Neutrophil (primary cell): ENCODE results near the gene GALNTL6.

ENCODE experiments used
- H3K27ac ChIP-seq: fragments of 200-600 bp; sonication (generic); 2 replicates; pipeline ENCODE4 v1.5.1; 2016; ENCODE audit warnings: mild to moderate bottlenecking, moderate library complexity
- H3K27me3 ChIP-seq: fragments of 200-600 bp; sonication (generic); 2 replicates; pipeline ENCODE4 v1.6.0; 2016; ENCODE audit warnings: mild to moderate bottlenecking
- H3K36me3 ChIP-seq: fragments of 200-600 bp; sonication (generic); 2 replicates; pipeline ENCODE4 v1.5.1; 2017
- H3K4me1 ChIP-seq, 2 experiments: fragments of 200-600 bp in 1 of 2; sonication (generic) in 1 of 2; 1 replicate in 1 of 2; 2 replicates in 1 of 2; pipeline versions ENCODE4 v1.5.1 to v1.6.1; 2013 to 2016; ENCODE audit warnings: low read depth in 1 of 2, low read length in 1 of 2, mild to moderate bottlenecking in 1 of 2, moderate library complexity in 1 of 2; ENCODE audit not compliant: control insufficient read depth in 1 of 2, insufficient read depth in 1 of 2
- H3K4me3 ChIP-seq, 2 experiments: fragments of 200-600 bp in 1 of 2; sonication (generic) in 1 of 2; 1 replicate in 1 of 2; 2 replicates in 1 of 2; pipeline ENCODE4 v1.5.1; 2013 to 2016; ENCODE audit warnings: low read depth in 1 of 2, low read length in 1 of 2, mild to moderate bottlenecking in 1 of 2, moderate library complexity in 1 of 2
- H3K9me3 ChIP-seq: fragments of 200-600 bp; sonication (generic); 2 replicates; pipeline ENCODE4 v1.5.1; 2016
- CTCF ChIP-seq: fragments of 200-600 bp; sonication (generic); IDR thresholded peaks from 2 replicates; pipeline ENCODE4 v1.5.1; 2016; ENCODE audit warnings: antibody characterized with exemption

GALNTL6 gene

GRCh38 chr4:172851534-172851933 lies 1038.3 kb downstream of the GALNTL6 start:
- Histone ChIP-seq H3K36me3 (no peaks in the 10 kb centered on the region), H3K27me3 (no peaks in the 10 kb centered on the region), H3K27ac (no peak overlapping the region), H3K9me3 (no peaks in the 10 kb centered on the region), H3K4me1 (no peaks in the 10 kb centered on the region), H3K4me3 (no peak overlapping the region)
- TF ChIP-seq CTCF, result no peak

- Histone ChIP-seq H3K36me3 (no peaks in the 10 kb centered on the region), H3K27ac (no peak overlapping the region), H3K9me3 (no peaks in the 10 kb centered on the region), H3K27me3 (no peaks in the 10 kb centered on the region), H3K4me1 (no peaks in the 10 kb centered on the region), H3K4me3 (no peak overlapping the region)
- no peak for TF ChIP-seq CTCF
Measured at GRCh38 chr4:172857026-172857425, 1043.8 kb downstream of the GALNTL6 start.

GRCh38 chr4:172858731-172859230 lies 1045.6 kb downstream of the GALNTL6 start:
- no peak for TF ChIP-seq CTCF
- Histone ChIP-seq H3K9me3 (no peaks in the 10 kb centered on the region), H3K27ac (no peak overlapping the region), H3K36me3 (no peaks in the 10 kb centered on the region), H3K4me1 (no peaks in the 10 kb centered on the region), H3K27me3 (no peaks in the 10 kb centered on the region), H3K4me3 (no peak overlapping the region)

- Histone ChIP-seq H3K27ac (no peak overlapping the region), H3K27me3 (no peaks in the 10 kb centered on the region), H3K4me3 (no peak overlapping the region), H3K36me3 (no peaks in the 10 kb centered on the region), H3K4me1 (no peaks in the 10 kb centered on the region), H3K9me3 (no peaks in the 10 kb centered on the region)
- TF ChIP-seq CTCF, result no peak
Measured at GRCh38 chr4:172865103-172865502, 1051.9 kb downstream of the GALNTL6 start.

GRCh38 chr4:172865531-172866127 lies 1052.4 kb downstream of the GALNTL6 start:
- TF ChIP-seq CTCF, result no peak
- no peaks in the 10 kb centered on the region for H3K4me1 ChIP-seq
- H3K9me3 ChIP-seq, result no peaks in the 10 kb centered on the region
- no peaks in the 10 kb centered on the region for H3K27me3 ChIP-seq
- no peak overlapping the region for H3K4me3 ChIP-seq
- no peaks in the 10 kb centered on the region for H3K36me3 ChIP-seq
- no peak overlapping the region for H3K27ac ChIP-seq

- Histone ChIP-seq H3K36me3 (no peaks in the 10 kb centered on the region), H3K9me3 (no peaks in the 10 kb centered on the region), H3K4me1 (no peaks in the 10 kb centered on the region), H3K4me3 (no peak overlapping the region), H3K27me3 (no peaks in the 10 kb centered on the region), H3K27ac (no peak overlapping the region)
- no peak for TF ChIP-seq CTCF
Measured at GRCh38 chr4:172866421-172866820, 1053.2 kb downstream of the GALNTL6 start.
